ENCODE measurements around the gene ESRRA. TPM values are rescaled to one million over a fixed set of nuclear protein-coding genes. Genes with fewer than 3 reads are reported as not detected.

The ESRRA gene
- total and polyA plus RNA-seq, 2 of the 8 experiments (the other 6 are each of a cell fraction or from before 2014, with no cell fraction given): 18.2 to 37.0 TPM

DNA sequence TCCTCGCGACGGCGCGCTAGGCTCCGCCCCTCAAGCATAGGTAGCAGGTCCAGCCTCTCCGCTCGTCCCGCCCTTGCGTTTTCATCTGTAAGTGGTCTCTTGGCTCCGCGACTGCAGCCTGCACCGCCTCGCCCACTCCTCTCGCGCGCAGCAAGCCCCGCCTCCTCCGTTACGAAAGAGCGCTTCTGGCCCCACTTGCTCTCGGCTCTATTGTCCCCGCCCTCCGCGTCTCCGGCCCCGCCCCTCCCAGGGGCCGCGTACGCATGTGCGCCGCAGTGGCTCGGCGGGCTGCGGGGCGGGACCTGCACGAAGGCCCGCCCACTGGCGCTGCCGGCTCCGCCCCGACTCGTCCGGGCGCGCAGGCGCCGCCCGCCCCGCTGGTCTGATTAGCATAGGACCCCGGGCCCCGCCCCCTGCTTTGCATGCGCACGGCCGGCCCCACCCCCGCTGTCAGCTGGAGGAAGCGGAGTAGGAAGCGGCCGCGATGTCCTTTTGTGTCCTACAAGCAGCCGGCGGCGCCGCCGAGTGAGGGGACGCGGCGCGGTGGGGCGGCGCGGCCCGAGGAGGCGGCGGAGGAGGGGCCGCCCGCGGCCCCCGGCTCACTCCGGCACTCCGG is at the start of gene ESRRA (continued):
- TF ChIP-seq SP2 (IDR thresholded peaks at IDR 0.05; ENCODE audit: low read length) (no peak), CBX5 (IDR thresholded peaks at IDR 0.05; ENCODE audit: low read depth, low read length) (no peak), BCL11A (IDR thresholded peaks at IDR 0.05; ENCODE audit: low read depth in 2 of 2, low read length in 2 of 2) (no peak), JUN (IDR thresholded peaks at IDR 0.05; ENCODE audit: low read depth, low read length) (no peak), TEAD4 (IDR thresholded peaks at IDR 0.05; ENCODE audit: low read depth, low read length) (no peak), TAF7 (optimal IDR thresholded peaks at IDR 0.05; ENCODE audit: borderline replicate concordance, low read depth, low read length) (no peak)
- TF ChIP-seq, protein P1, sequence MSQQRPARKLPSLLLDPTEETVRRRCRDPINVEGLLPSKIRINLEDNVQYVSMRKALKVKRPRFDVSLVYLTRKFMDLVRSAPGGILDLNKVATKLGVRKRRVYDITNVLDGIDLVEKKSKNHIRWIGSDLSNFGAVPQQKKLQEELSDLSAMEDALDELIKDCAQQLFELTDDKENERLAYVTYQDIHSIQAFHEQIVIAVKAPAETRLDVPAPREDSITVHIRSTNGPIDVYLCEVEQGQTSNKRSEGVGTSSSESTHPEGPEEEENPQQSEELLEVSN (IDR thresholded peaks at IDR 0.05): no peak
